CD4-positive, alpha-beta T cell (primary cell): ENCODE measurements around the gene KIF17. TPM values are rescaled to one million over a fixed set of nuclear protein-coding genes. Genes with fewer than 3 reads are reported as not detected.

ENCODE experiments used
- ATAC-seq: fragments of 200-7000 bp; cut with Tn5 transposase; one replicate; pipeline ENCODE4 v1.10.0; 2022; ENCODE audit warnings: mild to moderate bottlenecking; ENCODE audit not compliant: poor library complexity
- CTCF ChIA-PET: fragments of 350-600 bp; sonication (Branson Sonifier 250); formaldehyde crosslinking; loops from one replicate; lab custom pipeline; 2021; ENCODE audit warnings: antibody characterized with exemption, inconsistent platforms; lab: Charles Lee
- POLR2A ChIA-PET: fragments of 350-600 bp; sonication (Branson Sonifier 250); formaldehyde crosslinking; loops from one replicate; lab custom pipeline; 2021; ENCODE audit warnings: antibody characterized with exemption, inconsistent platforms; lab: Charles Lee
- DNase-seq, 14 experiments: peaks; one replicate each; pipeline ENCODE4 v3.0.0-alpha.2; 2013 to 2020; ENCODE audit warnings: mixed read lengths in 2 of 14
- H3K27ac ChIP-seq, 2 donors: one replicate each; pipeline versions ENCODE4 v1.5.1 to v1.7.0; 2013; ENCODE audit warnings: low read length in 2 of 2, low read depth in 1 of 2, mild to moderate bottlenecking in 1 of 2
- H3K27me3 ChIP-seq, 2 experiments: 1 replicate in 1 of 2; 2 replicates in 1 of 2; pipeline versions ENCODE4 v1.6.1 to v1.7.0; 2013; ENCODE audit warnings: low read length in 2 of 2, control low read depth in 1 of 2, mild to moderate bottlenecking in 1 of 2, moderate library complexity in 1 of 2; ENCODE audit not compliant: insufficient read depth in 2 of 2, control insufficient read depth in 1 of 2
- H3K36me3 ChIP-seq: one replicate; pipeline ENCODE4 v1.6.1; 2013; ENCODE audit warnings: low read length, control low read depth; ENCODE audit not compliant: insufficient read depth
- H3K4me1 ChIP-seq: one replicate; pipeline ENCODE4 v1.6.1; 2013; ENCODE audit warnings: low read length, control low read depth; ENCODE audit not compliant: insufficient read depth
- H3K4me3 ChIP-seq: one replicate; pipeline ENCODE4 v1.5.1; 2013; ENCODE audit warnings: mild to moderate bottlenecking, low read length, moderate library complexity
- H3K9me3 ChIP-seq, 2 experiments: 1 replicate in 1 of 2; 2 replicates in 1 of 2; pipeline versions ENCODE4 v1.6.1 to v1.7.0; 2013; ENCODE audit warnings: low read length in 2 of 2, mild to moderate bottlenecking in 2 of 2, control low read depth in 1 of 2, moderate library complexity in 1 of 2; ENCODE audit not compliant: control insufficient read depth in 1 of 2, insufficient read depth in 1 of 2
- H3K27ac Mint-ChIP-seq: one replicate; pipeline ENCODE4 v1.8.0; 2020; ENCODE audit warnings: mixed read lengths
- H3K27me3 Mint-ChIP-seq: one replicate; pipeline ENCODE4 v1.8.0; 2021; ENCODE audit warnings: mixed read lengths
- H3K36me3 Mint-ChIP-seq: one replicate; pipeline ENCODE4 v1.8.0; 2021; ENCODE audit warnings: low read depth, mixed read lengths
- H3K4me1 Mint-ChIP-seq: one replicate; pipeline ENCODE4 v1.8.0; 2021; ENCODE audit warnings: low read depth, mixed read lengths
- H3K4me3 Mint-ChIP-seq: one replicate; pipeline ENCODE4 v1.8.0; 2020; ENCODE audit warnings: mild to moderate bottlenecking, mixed read lengths
- H3K9me3 Mint-ChIP-seq: one replicate; pipeline ENCODE4 v1.8.0; 2020; ENCODE audit warnings: mixed read lengths
- CTCF ChIP-seq: fragments of 200-600 bp; IDR thresholded peaks from one replicate; pipeline ENCODE4 v1.8.0; 2022; ENCODE audit warnings: antibody characterized with exemption, mild to moderate bottlenecking
- intact Hi-C, 2 experiments: fragments of 100-400 bp; cut with DNase I in 1 of 2; cut with micrococcal nuclease in 1 of 2; formaldehyde crosslinking; loops; one replicate each; pipeline versions ENCODE4 v1.15.1 to v1.9.0; 2023 to 2025; cut with DNase I, micrococcal nuclease
- total RNA-seq, 174 experiments: library from RNA in 2 of 174; stranded (reverse) in 2 of 174; gene quantifications; one replicate each; pipeline ENCODE4 v1.2.3 and lab custom pipeline; 2021 to 2026

The KIF17 gene
- total RNA-seq, 2 experiments from 2014 or later, result not detected

DNA sequence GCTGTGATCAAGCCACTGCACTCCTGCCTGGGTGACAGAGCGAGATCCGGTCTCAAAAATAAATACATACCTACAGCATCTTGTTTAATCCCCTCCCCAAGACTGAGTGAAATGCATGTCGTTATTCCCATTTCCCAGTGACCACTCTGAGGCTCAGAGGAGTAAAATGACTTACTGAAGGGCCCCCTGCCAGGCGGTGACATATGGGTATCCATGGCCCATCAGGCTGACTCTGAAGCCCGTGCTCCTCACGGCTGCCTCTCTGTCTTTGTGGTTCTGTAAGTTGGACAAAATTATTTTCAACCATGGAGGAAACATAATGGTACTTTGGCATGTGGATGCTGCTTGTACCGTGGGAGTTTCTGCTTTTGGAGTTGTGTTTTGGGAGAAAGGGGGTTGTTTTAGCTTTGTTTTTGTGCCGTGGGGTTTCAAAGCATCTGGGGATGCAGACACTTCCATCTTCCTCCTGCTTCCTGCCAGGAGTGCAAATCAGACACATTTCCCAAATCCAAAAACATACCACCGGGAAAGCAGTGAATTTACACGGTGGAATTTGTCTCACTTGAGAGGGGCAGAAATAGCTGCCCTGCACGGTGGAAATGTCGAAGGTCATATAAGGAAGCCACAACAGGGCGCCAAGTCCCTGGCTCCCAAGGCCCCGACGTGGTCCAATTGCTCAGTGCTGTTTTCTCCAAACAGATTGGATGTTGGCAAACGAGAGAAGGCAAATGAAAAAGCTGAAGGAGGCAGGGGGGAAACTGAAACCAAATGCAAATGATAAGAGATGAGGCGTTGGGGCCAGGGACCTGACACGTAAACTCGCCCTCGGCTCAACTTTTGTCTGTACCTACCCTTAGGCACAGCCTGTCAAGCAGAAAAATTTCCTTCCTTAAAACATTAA is 101.6 kb downstream of the KIF17 start:
- H3K36me3 ChIP-seq, result no peaks in the 10 kb centered on the region
- no peak overlapping the region for H3K27ac Mint-ChIP-seq
- H3K27me3 ChIP-seq, result no peaks in the 10 kb centered on the region
- intact Hi-C loops, result no loop called here
- H3K27ac ChIP-seq, result no peak overlapping the region
- no peaks in the 10 kb centered on the region for H3K36me3 Mint-ChIP-seq
- ATAC-seq (no peak), DNase-seq (no peak)
- TF ChIP-seq CTCF, result no peak
- no peaks in the 10 kb centered on the region for H3K4me1 ChIP-seq
- H3K4me1 Mint-ChIP-seq, result no peaks in the 10 kb centered on the region
- no peak overlapping the region for H3K4me3 Mint-ChIP-seq
- CTCF ChIA-PET, result interaction anchor here (1.8 kb wide), 1 partner anchor 17 kb away, joined by 3 read pairs; no protein-coding TSS in a partner anchor
- no peak overlapping the region for H3K4me3 ChIP-seq
- H3K9me3 Mint-ChIP-seq, result no peaks in the 10 kb centered on the region
- POLR2A ChIA-PET, result no interaction called here
- peaks cover 10% of the 10 kb centered on the region for H3K27me3 Mint-ChIP-seq
- no peaks in the 10 kb centered on the region for H3K9me3 ChIP-seq

- H3K27ac ChIP-seq, result no peak overlapping the region
- H3K4me3 ChIP-seq, result no peak overlapping the region
- CTCF ChIA-PET, result no interaction called here
- intact Hi-C loops, result no loop called here
- H3K36me3 Mint-ChIP-seq, result no peaks in the 10 kb centered on the region
- no peaks in the 10 kb centered on the region for H3K4me1 ChIP-seq
- no peak overlapping the region for H3K27ac Mint-ChIP-seq
- no peaks in the 10 kb centered on the region for H3K9me3 Mint-ChIP-seq
- no peaks in the 10 kb centered on the region for H3K36me3 ChIP-seq
- POLR2A ChIA-PET, result no interaction called here
- no peaks in the 10 kb centered on the region for H3K27me3 ChIP-seq
- no peak for ATAC-seq
- no peaks in the 10 kb centered on the region for H3K4me1 Mint-ChIP-seq
- no peaks in the 10 kb centered on the region for H3K9me3 ChIP-seq
- peaks cover 5% of the 10 kb centered on the region for H3K27me3 Mint-ChIP-seq
- no peak for DNase-seq
- no peak overlapping the region for H3K4me3 Mint-ChIP-seq
- TF ChIP-seq CTCF, result no peak
Observed at GRCh38 chr1:20614131-20614579, 103.7 kb downstream of the KIF17 start.

Other genes starting within 250 kb of the KIF17 start
- gene CAMK2N1, start 231.8 kb downstream of the KIF17 start, total RNA-seq, result 1 to 10 TPM; 2.3 TPM
- 10 to 100 TPM; 17.2 to 17.6 TPM for gene MUL1, start 209.9 kb downstream of the KIF17 start, total RNA-seq
- not detected for gene FAM43B, start 165.4 kb downstream of the KIF17 start, total RNA-seq
- under 1 TPM; 0.38 to 0.50 TPM for gene CDA, start 128.9 kb downstream of the KIF17 start, total RNA-seq
- gene PINK1, start 84.5 kb downstream of the KIF17 start, total RNA-seq, result 1 to 10 TPM; 6.6 to 7.5 TPM
- 100 to 1,000 TPM in 1 of 2 experiments, 10 to 100 TPM in 1; 96.1 to 101 TPM for gene DDOST, start 56.6 kb downstream of the KIF17 start, total RNA-seq
- under 1 TPM in 1 of 2 experiments, not detected in 1; 0.08 TPM for gene SH2D5, start 14.7 kb upstream of the KIF17 start, total RNA-seq
- gene HP1BP3, start 69.3 kb upstream of the KIF17 start, total RNA-seq, result 100 to 1,000 TPM; 186 to 191 TPM